Upper lobe of right lung (tissue), 1 donor: Measurements from ENCODE around the gene PIAS3. TPM values are rescaled to one million over a fixed set of nuclear protein-coding genes. Genes with fewer than 3 reads are reported as not detected.

Source experiments
- ATAC-seq: fragments of 200-7000 bp; cut with Tn5 transposase; one replicate; pipeline ENCODE4 v1.9.1; 2020; ENCODE audit warnings: mild to moderate bottlenecking, moderate library complexity
- DNase-seq: peaks from one replicate; pipeline ENCODE4 v3.0.0-alpha.2; 2020
- H3K27ac ChIP-seq: fragments of 200-600 bp; one replicate; pipeline ENCODE4 v1.8.0; 2022
- H3K27me3 ChIP-seq: fragments of 200-600 bp; one replicate; pipeline ENCODE4 v1.8.0; 2022; ENCODE audit warnings: mild to moderate bottlenecking
- H3K36me3 ChIP-seq: fragments of 200-600 bp; one replicate; pipeline ENCODE4 v1.8.0; 2022
- H3K4me1 ChIP-seq: fragments of 200-600 bp; one replicate; pipeline ENCODE4 v1.8.0; 2022
- H3K4me3 ChIP-seq: fragments of 200-600 bp; one replicate; pipeline ENCODE4 v1.8.0; 2022; ENCODE audit warnings: mild to moderate bottlenecking
- H3K9me3 ChIP-seq: fragments of 200-600 bp; one replicate; pipeline ENCODE4 v1.8.0; 2022
- intact Hi-C: fragments of 100-400 bp; cut with DNase I; formaldehyde crosslinking; loops from one replicate; pipeline ENCODE4 v1.11.0; 2022
- total RNA-seq: library from RNA; stranded (reverse); fragmentation: NEBNext Ultra II Directional; extraction: Animal tissue kit (Norgen Biotek cat#: 25700); gene quantifications from one replicate; pipeline ENCODE4 v1.2.1, GENCODE V29; 2021
- TF ChIP-seq, protein P1 (sequence below): fragments of 200-600 bp; IDR thresholded peaks from one replicate; pipeline ENCODE4 v1.8.0; 2022; ENCODE audit warnings: antibody characterized with exemption
- donor health status: DM: no; HTN: yes; CAD: no; lungs with severe emphysema.

PIAS3 gene
- total RNA-seq, 1 donor from 2014 or later = 29.2 TPM

DNA sequence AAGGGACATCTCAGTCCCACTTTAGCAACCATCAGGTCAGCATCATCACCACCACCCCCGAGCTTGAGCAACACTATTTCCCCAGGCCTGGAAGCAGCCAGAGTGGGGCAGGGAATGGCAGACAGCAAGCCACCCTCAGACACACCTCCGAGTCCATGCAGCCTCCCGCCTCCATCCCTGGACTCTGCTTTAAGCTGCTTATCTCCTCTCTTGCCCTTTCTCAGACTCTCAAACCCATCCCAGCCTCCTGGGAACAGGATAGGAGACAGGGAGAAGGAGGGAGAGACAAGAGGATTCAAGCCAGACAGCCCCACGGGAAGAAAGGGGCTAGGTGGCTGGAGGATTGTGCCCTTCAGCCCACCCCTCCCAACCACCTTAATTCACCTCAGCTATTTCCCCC, 1.7 kb downstream of the PIAS3 start:
- intact Hi-C loops = loop anchor here (10.0 kb wide), 1 partner anchor 158 kb away; no protein-coding TSS in a partner anchor
- peaks cover 13% of the 10 kb centered on the region for H3K4me1 ChIP-seq
- no peak overlapping the region for H3K27ac ChIP-seq
- no peak overlapping the region for H3K4me3 ChIP-seq
- no peaks in the 10 kb centered on the region for H3K9me3 ChIP-seq
- no peak for ATAC-seq
- peaks cover 45% of the 10 kb centered on the region for H3K36me3 ChIP-seq
- TF ChIP-seq, protein P1, sequence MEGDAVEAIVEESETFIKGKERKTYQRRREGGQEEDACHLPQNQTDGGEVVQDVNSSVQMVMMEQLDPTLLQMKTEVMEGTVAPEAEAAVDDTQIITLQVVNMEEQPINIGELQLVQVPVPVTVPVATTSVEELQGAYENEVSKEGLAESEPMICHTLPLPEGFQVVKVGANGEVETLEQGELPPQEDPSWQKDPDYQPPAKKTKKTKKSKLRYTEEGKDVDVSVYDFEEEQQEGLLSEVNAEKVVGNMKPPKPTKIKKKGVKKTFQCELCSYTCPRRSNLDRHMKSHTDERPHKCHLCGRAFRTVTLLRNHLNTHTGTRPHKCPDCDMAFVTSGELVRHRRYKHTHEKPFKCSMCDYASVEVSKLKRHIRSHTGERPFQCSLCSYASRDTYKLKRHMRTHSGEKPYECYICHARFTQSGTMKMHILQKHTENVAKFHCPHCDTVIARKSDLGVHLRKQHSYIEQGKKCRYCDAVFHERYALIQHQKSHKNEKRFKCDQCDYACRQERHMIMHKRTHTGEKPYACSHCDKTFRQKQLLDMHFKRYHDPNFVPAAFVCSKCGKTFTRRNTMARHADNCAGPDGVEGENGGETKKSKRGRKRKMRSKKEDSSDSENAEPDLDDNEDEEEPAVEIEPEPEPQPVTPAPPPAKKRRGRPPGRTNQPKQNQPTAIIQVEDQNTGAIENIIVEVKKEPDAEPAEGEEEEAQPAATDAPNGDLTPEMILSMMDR = no peak
- DNase-seq = no peak
- no peaks in the 10 kb centered on the region for H3K27me3 ChIP-seq

DNA sequence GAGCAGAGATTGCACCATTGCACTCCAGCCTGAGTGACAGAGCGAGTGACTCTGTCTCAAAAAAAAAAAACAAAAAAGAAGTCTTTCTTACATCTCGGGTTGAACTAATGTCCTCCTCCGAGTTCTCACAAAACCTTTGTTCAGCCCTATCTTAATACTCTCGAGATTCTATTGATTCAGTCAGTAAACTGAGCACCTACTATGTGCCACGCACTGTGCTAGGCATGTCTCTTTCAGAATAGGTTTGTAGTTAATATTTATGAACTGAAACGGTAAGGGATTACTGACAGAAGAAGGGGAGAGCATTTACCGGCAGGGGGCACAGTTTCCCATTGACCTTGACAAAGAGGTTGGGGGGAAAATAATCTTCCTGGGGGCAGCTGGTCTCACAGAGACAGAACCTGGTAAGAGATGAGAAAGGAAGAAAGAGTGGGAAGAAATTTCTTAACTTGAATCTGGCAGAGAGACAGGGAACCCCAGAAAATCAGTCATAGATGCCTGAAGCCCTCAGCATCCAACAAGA, 3.4 kb downstream of the PIAS3 start:
- H3K27me3 ChIP-seq = no peaks in the 10 kb centered on the region
- H3K36me3 ChIP-seq = peaks cover 62% of the 10 kb centered on the region

DNA sequence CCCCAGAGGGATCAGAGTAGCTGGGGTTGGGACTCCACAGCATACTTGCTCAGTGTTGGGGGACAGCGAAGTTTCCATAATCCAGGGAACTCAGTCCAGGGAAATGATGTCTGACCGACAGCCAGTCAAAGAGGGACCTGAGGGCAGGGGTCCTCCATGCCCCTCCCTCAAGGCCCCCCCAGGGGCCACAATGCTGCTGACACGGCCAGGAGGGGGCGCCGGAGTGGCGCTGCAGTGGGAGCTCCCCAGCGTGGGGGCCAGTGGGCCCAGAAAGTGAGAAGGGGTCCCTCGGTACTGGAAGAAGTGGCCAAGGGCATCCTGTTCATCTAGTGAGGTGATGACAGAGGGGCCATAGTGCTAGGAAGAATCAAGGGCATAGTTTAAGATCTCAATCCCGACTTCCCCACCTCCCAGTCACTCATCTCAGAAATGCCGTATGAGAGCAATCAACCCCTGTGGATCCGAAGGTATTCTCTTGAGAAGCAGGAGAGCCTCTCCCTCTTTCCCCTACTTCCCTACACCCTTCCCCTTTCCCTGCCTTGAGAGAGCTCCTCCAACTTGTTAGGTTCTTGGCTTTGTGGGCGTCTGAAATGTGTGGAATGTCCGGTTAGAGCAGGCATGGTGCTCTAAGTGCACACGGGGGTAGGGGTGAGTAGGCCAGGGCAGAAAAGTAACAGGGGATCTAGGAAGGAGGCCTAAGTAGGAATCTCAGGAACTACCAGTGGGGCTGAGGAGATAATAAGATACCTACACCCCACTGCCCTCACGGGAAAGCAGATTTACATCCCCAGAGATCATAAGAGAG, 9.3 kb downstream of the PIAS3 start:
- TF ChIP-seq, protein P1 = no peak
- no peaks in the 10 kb centered on the region for H3K9me3 ChIP-seq
- intact Hi-C loops = loop anchor here (10.0 kb wide), 2 partner anchors 65 to 165 kb away; partner anchors contain the start of genes ITGA10 and PEX11B
- DNase-seq (no peak), ATAC-seq (peak; percentile 69)
- no peak overlapping the region for H3K4me3 ChIP-seq
- H3K36me3 ChIP-seq = peaks cover 62% of the 10 kb centered on the region
- H3K27me3 ChIP-seq = no peaks in the 10 kb centered on the region
- peaks cover 16% of the 10 kb centered on the region for H3K4me1 ChIP-seq
- H3K27ac ChIP-seq = peak overlapping the region; percentile 47

More for the DNA sequence above, 3.4 kb downstream of the PIAS3 start:
- DNase-seq = no peak
- peaks cover 13% of the 10 kb centered on the region for H3K4me1 ChIP-seq
- no peak overlapping the region for H3K27ac ChIP-seq
- H3K9me3 ChIP-seq = no peaks in the 10 kb centered on the region
- TF ChIP-seq, protein P1 = no peak
- intact Hi-C loops = loop anchor here (10.0 kb wide), 1 partner anchor 159 kb away; no protein-coding TSS in a partner anchor
- no peak overlapping the region for H3K4me3 ChIP-seq
- ATAC-seq = no peak

DNA sequence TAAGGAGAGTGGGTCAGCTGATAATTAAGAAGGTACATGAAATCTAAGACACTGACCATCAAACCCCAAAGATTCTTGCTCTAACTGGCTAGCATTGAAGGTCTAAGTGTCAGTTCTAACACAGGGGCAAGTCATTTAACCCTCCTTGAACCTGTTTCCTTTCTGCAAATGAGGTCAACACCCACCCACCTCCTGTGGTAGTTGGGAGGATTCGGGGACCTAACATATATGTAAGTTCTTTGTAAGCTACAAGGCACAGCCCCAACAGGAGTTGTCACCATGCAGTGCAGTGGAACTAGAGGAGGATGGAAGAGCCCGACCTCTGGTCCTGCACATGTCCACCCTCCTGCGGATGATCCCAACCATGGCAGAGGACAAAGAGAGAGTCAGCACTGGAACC, 11.1 kb downstream of the PIAS3 start:
- Histone ChIP-seq H3K27me3 (no peaks in the 10 kb centered on the region), H3K36me3 (peaks cover 55% of the 10 kb centered on the region), H3K9me3 (no peaks in the 10 kb centered on the region), H3K4me3 (no peak overlapping the region), H3K27ac (no peak overlapping the region), H3K4me1 (peaks cover 16% of the 10 kb centered on the region)
- ATAC-seq = no peak
- no peak for DNase-seq
- TF ChIP-seq, protein P1 = no peak
- intact Hi-C loops = loop anchor here (10.0 kb wide), 1 partner anchor 67 kb away; the partner anchor contains the start of genes ITGA10 and PEX11B

DNA sequence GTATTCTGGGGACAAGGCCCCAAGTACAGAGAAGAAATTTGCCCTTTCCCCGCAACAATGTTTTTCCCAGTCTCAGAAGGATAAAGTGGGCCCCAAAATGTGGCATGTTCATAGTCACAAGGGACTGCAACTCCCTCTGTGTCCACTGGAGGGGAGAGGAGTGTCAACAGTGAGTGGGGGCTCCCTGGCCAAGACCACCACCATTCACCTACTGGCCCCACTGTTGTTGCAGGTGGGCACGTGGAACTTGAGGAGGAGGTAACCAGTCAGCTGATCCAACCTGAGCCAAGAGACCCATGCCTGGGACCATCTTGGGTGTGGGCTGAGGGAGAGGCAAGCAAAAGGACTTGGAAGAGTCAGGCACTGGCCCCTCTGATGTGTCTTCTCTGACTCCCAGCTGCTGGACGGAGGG, 12.7 kb downstream of the PIAS3 start:
- peak; percentile 60 for ATAC-seq
- intact Hi-C loops = loop anchor here (10.0 kb wide), 1 partner anchor 69 kb away; the partner anchor contains the start of genes ITGA10 and PEX11B
- H3K27ac ChIP-seq = peak overlapping the region; percentile 75

More for the DNA sequence above, 12.7 kb downstream of the PIAS3 start:
- no peak for DNase-seq
- TF ChIP-seq, protein P1 = peak; percentile 67
- no peaks in the 10 kb centered on the region for H3K27me3 ChIP-seq
- peak overlapping the region; percentile 66 for H3K4me3 ChIP-seq
- no peaks in the 10 kb centered on the region for H3K9me3 ChIP-seq
- H3K36me3 ChIP-seq = peaks cover 55% of the 10 kb centered on the region
- peaks cover 16% of the 10 kb centered on the region for H3K4me1 ChIP-seq
